DMS53 (cell line): ENCODE measurements around the gene CCDC85A.

Source experiments
- DNase-seq: peaks from one replicate; lab custom pipeline; 2025; lab: John Stamatoyannopoulos, UW

CCDC85A gene

DNA sequence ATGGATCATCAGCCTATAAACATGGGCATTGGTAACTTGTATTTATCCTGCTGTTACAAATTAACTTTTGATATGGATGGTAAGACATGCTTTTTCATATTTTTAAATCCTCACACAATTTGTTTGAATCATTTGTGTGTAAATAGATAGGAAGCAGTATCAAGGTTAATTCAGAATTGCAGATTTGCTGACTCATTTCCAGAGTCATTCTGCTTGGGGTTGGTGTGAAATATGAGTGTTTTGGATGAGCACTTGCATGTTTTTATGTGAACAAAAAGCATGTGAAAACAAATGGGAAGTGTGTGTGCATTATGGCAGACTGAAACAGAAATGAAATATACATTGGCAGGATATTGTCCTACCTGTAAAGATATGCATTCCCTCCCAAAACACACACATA, 11.8 kb downstream of the CCDC85A start:
- peak; percentile 23 for DNase-seq

DNA sequence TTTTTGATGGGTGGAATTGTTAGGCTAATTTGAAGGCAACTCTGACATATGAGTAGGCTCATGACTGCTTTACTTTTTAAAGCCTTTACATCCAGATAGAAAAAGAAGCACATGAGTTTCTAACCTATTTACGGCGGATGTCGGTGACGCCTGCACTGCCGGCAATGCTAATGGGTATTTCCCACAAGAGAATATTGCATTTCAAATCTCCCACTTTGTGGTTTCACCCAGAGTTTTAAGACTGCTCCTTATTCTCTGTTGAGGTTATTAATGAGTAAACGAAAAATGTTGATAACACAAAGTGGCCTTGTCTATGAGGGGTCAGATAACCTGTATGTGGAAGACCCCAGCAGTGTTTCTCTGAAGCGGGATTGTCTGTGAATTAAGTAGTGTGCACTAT, 14.0 kb downstream of the CCDC85A start:
- DNase-seq: no peak

DNA sequence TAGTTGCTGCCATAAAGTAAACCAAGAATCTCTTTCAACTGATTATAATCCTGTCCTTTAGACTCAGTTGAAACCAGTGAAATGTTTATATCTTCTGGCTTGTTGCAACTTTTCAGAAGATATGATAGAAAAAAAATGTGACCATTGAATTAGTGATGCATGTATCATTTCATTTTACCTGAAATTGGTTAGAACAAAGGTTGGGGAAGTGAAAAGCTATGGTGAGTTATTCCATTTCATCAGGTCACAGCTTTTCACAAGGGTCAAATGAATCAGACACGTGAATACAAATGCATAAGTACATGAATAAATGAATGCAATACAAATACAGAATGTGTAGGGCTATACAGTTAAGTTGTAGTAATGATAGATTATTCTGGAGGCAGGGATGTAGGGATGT, 15.1 kb downstream of the CCDC85A start:
- DNase-seq: no peak

- no peak for DNase-seq
Observed at GRCh38 chr2:56199492-56199891, 15.7 kb downstream of the CCDC85A start.

DNA sequence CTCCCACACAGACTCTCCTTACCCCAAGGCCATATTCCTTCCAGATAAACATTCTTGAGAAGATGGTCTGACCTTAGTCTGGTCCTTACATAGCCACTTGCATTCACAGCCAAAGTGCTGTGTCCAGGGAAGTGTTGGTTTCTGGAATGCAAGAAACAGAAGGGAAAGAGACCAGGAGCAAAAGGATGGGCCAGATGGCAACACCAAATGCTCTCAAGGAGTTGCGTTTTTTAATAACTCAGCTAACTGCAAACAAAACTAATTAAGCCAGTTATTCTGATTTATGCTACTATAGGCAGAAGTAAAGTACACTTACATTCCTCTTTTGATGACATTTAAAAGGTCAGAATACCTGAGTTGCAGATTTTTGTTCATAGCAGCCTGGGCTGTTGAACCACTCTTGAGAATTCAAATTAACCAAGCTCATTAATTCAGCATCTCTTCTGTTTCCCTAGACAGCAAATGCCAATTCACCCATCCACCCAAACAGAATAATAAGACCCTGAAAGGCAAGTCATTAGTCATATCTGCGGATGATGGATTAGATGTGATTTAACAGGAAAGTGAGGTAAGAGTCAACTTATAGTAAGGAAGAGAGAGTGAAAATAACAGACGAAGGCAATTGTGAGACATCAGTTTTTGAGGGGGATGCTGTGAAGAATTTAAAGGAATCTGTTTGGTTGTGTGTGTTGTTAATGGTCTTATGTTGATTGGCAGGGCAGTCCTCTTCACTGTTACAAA, 18.8 kb downstream of the CCDC85A start:
- DNase-seq: no peak

GRCh38 chr2:56204556-56204955, 20.8 kb downstream of the CCDC85A start:
- DNase-seq: no peak

- DNase-seq: no peak
Observed at GRCh38 chr2:56206250-56206649, 22.5 kb downstream of the CCDC85A start.

GRCh38 chr2:56207760-56208159, 24.0 kb downstream of the CCDC85A start:
- DNase-seq: no peak

- no peak for DNase-seq
Observed at GRCh38 chr2:56208380-56208779, 24.6 kb downstream of the CCDC85A start.

DNA sequence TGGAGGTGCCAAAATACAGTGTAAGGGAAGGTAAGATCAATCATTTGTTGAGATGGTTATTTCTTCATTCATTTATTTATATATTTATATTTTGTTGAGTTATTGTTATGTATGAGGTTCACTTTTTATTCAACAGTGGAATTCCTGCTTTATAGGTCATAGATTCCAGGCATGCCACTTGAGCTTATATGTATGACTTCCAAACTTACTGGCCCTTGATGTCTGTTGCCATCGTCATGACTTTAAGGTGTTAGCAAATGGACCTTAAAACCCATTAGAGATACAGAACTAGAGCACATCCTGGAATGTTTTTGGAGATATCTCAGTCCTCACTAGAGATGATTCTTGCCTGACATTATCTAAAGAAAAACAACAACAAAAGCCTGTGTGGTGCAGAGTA, 25.9 kb downstream of the CCDC85A start:
- DNase-seq: no peak

DNA sequence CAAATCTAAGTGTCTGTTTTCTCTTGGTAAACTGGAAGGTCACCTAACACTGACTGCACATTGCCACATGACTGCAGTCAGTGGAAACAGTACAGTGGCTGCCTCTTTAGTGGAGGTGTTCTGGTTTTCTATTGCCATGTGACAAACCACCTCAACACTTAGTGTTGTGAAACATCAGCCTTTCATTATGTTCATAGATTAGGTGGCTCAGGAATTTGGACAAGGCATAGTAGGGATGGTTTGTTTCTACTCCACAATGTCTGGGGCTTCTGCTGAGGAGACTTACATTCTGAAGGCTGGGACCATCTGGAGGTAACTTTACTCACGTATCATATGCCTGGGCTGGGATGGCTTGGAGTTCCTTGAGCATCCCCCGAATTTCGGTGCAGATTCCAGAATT, 26.5 kb downstream of the CCDC85A start:
- DNase-seq: no peak

DNA sequence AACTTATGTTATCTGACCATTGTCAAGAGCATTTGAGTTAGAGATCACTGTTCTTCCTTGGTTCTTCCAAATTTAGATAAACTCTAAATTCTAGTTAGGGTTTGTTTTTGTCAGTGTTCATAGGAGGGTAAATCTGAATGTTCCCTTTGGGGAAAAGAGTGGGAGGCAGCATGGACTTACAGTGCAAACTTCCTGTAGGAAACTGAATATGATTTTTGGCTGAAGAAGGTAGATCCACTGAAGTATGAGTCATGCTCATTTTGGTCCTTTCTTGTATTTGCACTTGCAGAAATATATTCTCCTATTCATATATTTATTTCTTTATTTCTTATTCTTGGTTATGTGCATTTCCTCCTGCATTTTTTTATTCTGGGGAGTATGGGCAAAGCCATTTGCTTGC, 27.3 kb downstream of the CCDC85A start:
- DNase-seq: no peak

DNA sequence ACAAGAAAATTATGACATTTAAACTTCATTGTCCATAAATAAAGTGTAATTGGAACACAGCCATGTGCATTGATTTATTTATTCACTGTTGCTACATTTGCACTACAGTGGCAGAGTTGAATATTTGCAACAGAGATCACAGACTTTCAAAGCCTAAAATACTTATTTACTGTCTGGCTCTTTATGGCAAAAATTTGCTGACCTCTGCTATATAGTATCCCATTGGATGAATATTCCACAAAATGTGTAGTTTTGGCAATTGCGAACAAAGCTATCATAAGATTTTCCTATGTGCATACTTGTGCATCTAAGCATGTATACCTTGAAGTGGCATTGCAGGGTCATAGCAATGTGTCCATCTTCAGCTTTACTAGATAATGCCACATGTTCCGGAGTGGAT, 32.1 kb downstream of the CCDC85A start:
- no peak for DNase-seq

GRCh38 chr2:56217106-56217505, 33.3 kb downstream of the CCDC85A start:
- no peak for DNase-seq

- no peak for DNase-seq
Observed at GRCh38 chr2:56222481-56222880, 38.7 kb downstream of the CCDC85A start.

GRCh38 chr2:56224316-56224715, 40.5 kb downstream of the CCDC85A start:
- DNase-seq: peak; percentile 30

DNA sequence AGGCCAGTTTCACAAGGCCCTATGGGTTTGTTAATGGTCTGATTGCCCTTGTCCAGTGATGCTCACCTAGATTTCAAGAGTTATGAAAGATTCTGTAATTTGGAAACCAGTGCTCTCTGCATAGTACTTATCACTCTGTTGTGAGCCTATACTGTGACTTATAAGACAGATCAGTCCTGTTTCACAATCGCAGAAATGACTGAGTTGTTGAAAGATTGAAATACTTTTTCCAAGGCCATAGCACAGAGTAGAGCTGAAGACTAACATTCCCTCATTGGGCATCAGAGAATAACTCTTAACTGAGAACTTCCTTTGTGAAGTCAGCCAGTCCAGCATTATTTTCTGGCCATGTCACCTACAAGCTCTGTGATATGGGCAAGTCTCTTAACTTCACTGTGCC, 44.0 kb downstream of the CCDC85A start:
- no peak for DNase-seq

- DNase-seq: no peak
Observed at GRCh38 chr2:56229397-56230060, 45.7 kb downstream of the CCDC85A start.

- DNase-seq: no peak
Observed at GRCh38 chr2:56230156-56230555, 46.4 kb downstream of the CCDC85A start.

- no peak for DNase-seq
Observed at GRCh38 chr2:56231361-56231760, 47.6 kb downstream of the CCDC85A start.

DNA sequence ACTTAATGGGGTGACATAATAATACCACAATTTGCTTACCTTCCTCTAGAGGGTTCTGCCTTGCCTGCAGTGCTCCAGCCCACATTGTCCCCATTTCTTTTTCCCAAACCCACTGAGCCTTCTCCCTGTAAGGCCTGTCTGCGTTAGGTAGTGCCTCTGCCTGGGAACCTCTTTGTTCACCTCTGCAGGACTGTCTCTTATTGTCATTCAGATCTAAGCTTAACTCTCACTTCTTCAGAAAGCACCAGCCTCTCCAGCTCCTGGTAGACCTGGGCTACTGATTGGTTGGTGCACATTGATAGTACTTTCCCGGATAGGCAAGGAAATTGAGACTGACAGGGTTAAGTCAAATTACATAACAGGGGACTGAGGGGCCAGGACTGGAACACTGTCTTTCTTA, 49.1 kb downstream of the CCDC85A start:
- no peak for DNase-seq

DNA sequence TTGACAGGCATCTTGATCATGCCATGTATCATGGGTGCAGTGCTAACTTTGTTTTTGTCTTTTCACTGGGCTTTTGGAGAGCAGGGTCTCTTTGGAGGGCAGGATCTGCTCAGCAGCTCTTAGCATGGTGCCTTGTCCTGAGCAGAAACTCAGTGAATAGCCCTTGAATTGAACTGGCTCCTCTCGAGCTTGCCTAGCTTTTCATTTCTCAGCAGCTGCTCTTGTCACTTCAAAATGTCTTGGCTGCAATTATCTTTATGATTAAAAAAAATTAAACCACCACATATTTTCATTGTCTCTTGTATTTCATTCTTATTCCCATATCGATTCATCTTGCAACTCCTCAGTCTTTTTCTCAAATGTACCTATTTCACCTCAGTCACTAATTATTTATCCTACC, 50.5 kb downstream of the CCDC85A start:
- no peak for DNase-seq

- no peak for DNase-seq
Observed at GRCh38 chr2:56239030-56239429, 55.2 kb downstream of the CCDC85A start.

GRCh38 chr2:56239437-56239836, 55.6 kb downstream of the CCDC85A start:
- DNase-seq: no peak
